Measurements from ENCODE around the gene TCAIM. TPM values are rescaled to one million over a fixed set of nuclear protein-coding genes. Genes with fewer than 3 reads are reported as not detected.
"Not testable (repeated sequence)": the region's sequence is repeated elsewhere in the genome, so short reads cannot be mapped to it uniquely, and the experiment has no call there.

Gene TCAIM
- total RNA-seq, 1 donor from 2014 or later, result 14.3 TPM

DNA sequence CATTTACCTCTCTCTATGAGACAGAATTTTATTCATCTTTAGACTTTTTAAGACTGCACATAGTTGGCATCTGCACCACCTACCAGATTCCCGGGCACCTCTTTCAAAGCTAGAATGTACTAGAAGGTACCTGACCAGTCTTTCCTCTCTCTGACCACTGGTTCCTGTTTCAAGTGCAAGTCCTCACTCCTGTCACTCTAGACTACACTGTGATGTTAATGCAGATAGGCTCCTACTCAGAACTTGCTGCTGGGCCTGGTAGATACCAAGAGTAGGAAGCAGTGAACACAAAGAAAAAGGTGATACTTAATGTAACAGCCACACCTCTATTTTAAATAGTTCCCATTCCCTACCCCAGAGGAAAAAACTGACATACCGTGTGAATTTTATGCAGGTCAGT is 8.1 kb upstream of the TCAIM start:
- H3K27ac Mint-ChIP-seq, result no peak overlapping the region
- no peaks in the 10 kb centered on the region for H3K9me3 Mint-ChIP-seq
- no peak for DNase-seq
- H3K27me3 Mint-ChIP-seq, result peaks cover 25% of the 10 kb centered on the region
- H3K36me3 Mint-ChIP-seq (ENCODE audit: low read depth), result no peaks in the 10 kb centered on the region
- H3K4me3 Mint-ChIP-seq, result no peak overlapping the region
- intact Hi-C loops (cut with micrococcal nuclease), result loop anchor here (10.0 kb wide), 1 partner anchor 1526 kb away; the partner anchor contains the start of genes ACKR2 and HIGD1A
- H3K4me1 Mint-ChIP-seq, result no peaks in the 10 kb centered on the region

DNA sequence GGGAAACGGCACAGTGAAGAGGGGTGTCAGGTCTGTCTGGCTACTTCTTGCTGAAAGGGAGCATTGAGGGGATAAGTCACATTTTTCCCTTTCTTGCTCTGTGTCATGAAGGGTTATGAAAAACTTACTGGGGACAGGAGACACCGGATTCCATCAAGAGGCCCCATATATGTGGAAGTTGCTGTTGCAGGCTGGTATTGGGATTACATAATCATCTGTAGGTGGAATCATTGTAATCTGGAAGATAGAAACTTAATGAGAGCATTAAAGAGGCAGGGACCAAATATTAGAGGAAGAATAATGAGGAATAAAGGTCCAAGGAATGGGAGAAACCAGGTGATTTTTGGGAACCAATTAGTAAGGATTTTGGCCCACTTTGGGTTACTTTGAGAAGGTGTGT is 4.2 kb upstream of the TCAIM start:
- no peaks in the 10 kb centered on the region for H3K36me3 Mint-ChIP-seq (ENCODE audit: low read depth)
- peaks cover 7% of the 10 kb centered on the region for H3K4me1 Mint-ChIP-seq
- intact Hi-C loops (cut with micrococcal nuclease), result loop anchor here (10.0 kb wide), 1 partner anchor 1530 kb away; the partner anchor contains the start of genes ACKR2 and HIGD1A
- H3K4me3 Mint-ChIP-seq, result no peak overlapping the region
- H3K27ac Mint-ChIP-seq, result no peak overlapping the region
- H3K27me3 Mint-ChIP-seq, result peaks cover 15% of the 10 kb centered on the region
- H3K9me3 Mint-ChIP-seq, result no peaks in the 10 kb centered on the region
- no peak for DNase-seq

DNA sequence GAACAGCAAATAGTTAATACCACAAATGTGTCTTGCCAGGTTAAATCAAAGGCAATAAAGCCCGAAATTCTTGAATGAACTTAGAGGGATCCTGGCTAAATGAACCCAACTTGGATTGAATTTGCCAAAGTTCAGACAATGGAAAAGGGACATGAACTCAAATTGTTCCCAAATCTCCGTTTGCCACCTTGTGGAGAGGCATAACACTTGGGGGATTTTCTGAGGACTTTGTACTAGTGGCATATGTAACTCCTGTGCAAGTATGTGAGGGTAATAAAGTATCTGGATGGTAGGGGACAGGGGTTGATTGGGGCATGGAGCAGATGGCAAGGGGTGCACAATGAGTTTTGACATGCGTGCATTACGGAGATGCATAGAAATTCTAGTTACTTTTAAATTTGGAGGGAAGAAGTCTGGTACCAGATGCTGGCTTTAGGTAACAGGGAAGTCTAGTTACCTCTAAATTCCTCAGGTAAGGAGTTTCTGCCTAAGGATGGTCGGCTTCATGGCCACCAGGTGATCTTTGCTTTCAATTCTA is 1.2 kb upstream of the TCAIM start:
- peak overlapping the region; percentile 100 for H3K4me3 Mint-ChIP-seq
- no peak for DNase-seq
- peaks cover 19% of the 10 kb centered on the region for H3K4me1 Mint-ChIP-seq
- no peaks in the 10 kb centered on the region for H3K9me3 Mint-ChIP-seq
- intact Hi-C loops (cut with micrococcal nuclease), result loop anchor here (5.0 to 10.0 kb wide), 4 partner anchors 290 to 1533 kb away; partner anchors contain the start of genes ACKR2, EXOSC7, HIGD1A and TMEM42
- peaks cover 11% of the 10 kb centered on the region for H3K27me3 Mint-ChIP-seq
- peak overlapping the region; percentile 98 for H3K27ac Mint-ChIP-seq
- peaks cover 6% of the 10 kb centered on the region for H3K36me3 Mint-ChIP-seq (ENCODE audit: low read depth)

DNA sequence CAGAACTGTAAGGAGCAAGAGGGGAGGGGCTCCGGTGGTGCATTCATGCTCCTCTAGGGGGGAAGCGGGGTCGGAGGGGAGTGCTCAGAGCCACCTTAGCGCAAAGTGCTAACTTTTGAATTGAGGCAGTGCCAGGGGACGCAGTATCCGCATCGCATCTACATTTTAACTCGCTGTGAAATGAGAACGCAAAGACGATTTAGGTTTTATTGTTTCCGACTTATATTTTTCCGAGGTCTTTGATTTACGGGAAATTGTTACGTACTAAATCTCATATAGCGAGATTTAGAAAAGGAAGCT is 212 bp downstream of the TCAIM start:
- Mint-ChIP-seq H3K36me3 (ENCODE audit: low read depth) (peaks cover 6% of the 10 kb centered on the region), H3K9me3 (no peaks in the 10 kb centered on the region), H3K4me3 (peak overlapping the region; percentile 100), H3K27ac (peak overlapping the region; percentile 98), H3K4me1 (peaks cover 19% of the 10 kb centered on the region), H3K27me3 (peaks cover 5% of the 10 kb centered on the region)
- intact Hi-C loops (cut with micrococcal nuclease), result loop anchor here (1.0 to 10.0 kb wide), 8 partner anchors 101 to 1534 kb away; partner anchors contain the start of genes ACKR2, EXOSC7, HIGD1A and KIAA1143
- no peak for DNase-seq

DNA sequence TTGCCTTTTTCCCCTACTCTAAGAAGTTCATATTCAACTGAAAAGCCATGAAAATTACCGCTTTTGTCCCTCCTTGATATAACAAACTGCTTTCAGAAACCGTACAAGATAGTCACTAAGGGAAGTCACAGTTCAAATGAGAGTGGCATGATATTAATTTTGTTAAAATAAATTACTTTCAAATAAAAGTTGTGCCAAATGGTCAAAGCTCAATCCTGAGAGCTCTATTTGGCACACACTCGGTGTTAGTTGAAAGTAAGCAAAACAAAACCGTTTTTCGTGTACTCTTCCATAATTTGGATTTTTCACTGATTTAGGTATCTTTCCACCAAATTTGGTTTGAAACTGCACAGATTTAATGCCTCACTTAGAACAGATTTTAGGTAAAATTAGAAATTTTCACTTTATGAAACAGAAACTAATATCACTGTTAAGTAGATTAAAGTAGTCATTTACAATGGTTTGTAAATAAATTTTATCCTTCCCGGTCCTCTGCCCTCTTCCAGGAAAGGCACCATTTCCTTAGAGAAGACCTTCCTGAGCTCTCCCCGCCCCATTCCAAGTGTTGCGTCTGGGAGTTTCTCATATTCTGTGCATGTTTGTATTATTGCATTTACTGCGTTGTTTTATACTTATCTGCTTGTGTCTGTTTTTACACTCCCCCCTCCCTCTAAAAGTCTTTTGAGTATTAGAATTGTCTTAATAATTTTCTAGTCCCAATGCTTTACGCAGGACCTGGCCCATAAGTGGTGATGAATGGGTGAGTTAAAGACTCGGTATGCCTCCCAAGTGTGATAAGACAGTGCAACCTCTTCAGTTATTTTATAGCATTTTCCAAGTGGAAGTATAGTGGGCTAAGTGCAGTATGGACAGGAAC is 853 bp downstream of the TCAIM start:
- peak overlapping the region; percentile 98 for H3K27ac Mint-ChIP-seq
- intact Hi-C loops (cut with micrococcal nuclease), result loop anchor here (5.0 to 10.0 kb wide), 4 partner anchors 288 to 1535 kb away; partner anchors contain the start of genes ACKR2, EXOSC7, HIGD1A and TMEM42
- H3K36me3 Mint-ChIP-seq (ENCODE audit: low read depth), result peaks cover 6% of the 10 kb centered on the region
- peak overlapping the region; percentile 100 for H3K4me3 Mint-ChIP-seq
- H3K9me3 Mint-ChIP-seq, result no peaks in the 10 kb centered on the region
- H3K4me1 Mint-ChIP-seq, result peaks cover 19% of the 10 kb centered on the region
- no peak for DNase-seq
- peaks cover 1% of the 10 kb centered on the region for H3K27me3 Mint-ChIP-seq

DNA sequence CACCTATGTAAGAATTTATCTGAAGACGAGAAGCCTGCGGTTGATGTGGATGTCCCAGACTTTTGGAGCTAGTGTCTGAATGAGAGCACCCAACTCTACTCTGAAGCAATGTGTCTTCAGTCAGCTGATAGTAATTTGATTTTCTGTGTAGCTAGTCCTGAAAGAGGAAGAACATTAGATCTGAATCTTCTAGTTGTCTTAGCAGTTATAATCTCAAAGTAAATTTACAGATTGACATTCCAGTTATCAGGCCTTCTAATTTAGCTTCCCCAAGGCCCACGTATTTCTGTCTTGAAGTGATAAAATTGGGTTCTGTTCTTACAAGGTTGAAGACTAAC is 1.5 kb downstream of the TCAIM start:
- DNase-seq, result no peak
- Mint-ChIP-seq H3K4me1 (peaks cover 19% of the 10 kb centered on the region), H3K27me3 (no peaks in the 10 kb centered on the region), H3K27ac (no peak overlapping the region), H3K9me3 (no peaks in the 10 kb centered on the region), H3K4me3 (peak overlapping the region; percentile 100), H3K36me3 (ENCODE audit: low read depth) (peaks cover 6% of the 10 kb centered on the region)
- intact Hi-C loops (cut with micrococcal nuclease), result no loop called here

DNA sequence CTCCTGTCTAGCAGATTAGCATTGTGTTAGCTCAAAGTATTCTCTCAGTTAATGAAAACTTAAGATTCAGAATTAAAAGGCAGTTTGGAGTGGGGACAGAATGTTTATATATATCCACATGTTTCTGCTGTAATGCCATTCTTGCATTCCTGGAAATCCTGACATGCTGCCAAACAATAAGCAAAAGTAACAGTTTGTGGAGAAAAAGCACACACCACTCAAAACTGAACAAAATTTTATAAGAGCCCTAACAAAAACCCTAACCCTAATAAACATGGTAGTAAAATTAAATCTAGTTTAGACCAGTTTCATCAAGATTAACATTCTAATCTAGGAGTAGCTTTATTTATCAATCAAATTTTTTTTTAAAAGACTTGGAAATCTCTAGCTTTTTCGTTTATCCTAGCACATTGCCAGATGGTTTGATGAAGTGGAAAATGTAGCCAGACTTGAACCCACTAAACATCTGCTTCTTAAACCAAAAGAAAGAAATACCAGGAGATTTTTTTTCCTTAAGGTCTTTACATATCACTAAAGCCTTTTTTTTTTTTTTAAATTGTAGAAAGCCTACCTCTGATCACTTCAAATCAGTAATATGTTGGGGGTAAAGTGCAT is 3.7 kb downstream of the TCAIM start:
- Mint-ChIP-seq H3K36me3 (ENCODE audit: low read depth) (peaks cover 6% of the 10 kb centered on the region), H3K4me1 (peaks cover 18% of the 10 kb centered on the region), H3K27ac (no peak overlapping the region), H3K9me3 (no peaks in the 10 kb centered on the region), H3K4me3 (no peak overlapping the region), H3K27me3 (no peaks in the 10 kb centered on the region)
- DNase-seq, result no peak
- intact Hi-C loops (cut with micrococcal nuclease), result no loop called here

DNA sequence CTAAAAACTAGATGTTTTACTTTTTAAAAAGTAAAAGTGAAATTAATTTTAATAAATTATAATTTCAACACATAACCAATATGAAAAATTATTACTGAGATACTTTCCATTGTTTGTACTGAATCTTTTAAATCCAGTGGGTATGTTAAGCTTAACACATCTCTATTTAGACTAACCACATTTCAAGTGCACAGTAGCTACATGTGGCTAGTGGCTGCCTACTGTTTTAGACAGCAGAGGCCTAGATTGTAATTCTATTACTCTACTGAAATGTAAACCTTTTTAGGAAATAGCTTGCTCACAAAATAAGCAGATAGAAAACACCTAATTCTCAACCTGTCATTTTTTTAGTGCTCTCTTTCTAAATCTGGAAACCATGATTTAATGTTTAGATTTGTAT is 4.9 kb downstream of the TCAIM start:
- intact Hi-C loops (cut with micrococcal nuclease), result no loop called here
- Mint-ChIP-seq H3K9me3 (no peaks in the 10 kb centered on the region), H3K4me3 (no peak overlapping the region), H3K36me3 (ENCODE audit: low read depth) (peaks cover 6% of the 10 kb centered on the region), H3K27ac (no peak overlapping the region), H3K4me1 (peaks cover 13% of the 10 kb centered on the region), H3K27me3 (no peaks in the 10 kb centered on the region)
- no peak for DNase-seq

DNA sequence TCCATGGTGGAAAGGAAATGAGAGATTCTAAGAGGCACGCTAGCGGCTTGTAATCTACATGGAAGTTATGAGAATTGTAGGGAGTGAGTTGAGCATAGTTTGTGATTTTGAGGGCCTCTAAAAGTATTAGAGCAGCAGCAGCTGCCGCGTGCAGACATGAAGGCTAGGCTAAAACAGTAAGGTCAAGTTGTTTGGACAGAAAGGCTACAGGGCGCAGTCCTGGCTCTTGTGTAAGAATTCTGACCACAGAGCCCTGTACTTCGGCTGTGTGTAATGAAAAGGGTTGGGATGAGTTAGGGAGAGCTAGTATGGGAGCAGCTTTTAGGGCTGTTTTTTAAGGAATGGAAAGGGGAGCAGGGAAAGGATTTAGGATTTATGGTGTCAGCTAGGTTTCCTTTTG is 8.0 kb downstream of the TCAIM start:
- H3K27ac Mint-ChIP-seq; H3K4me1 Mint-ChIP-seq; DNase-seq; H3K4me3 Mint-ChIP-seq; intact Hi-C loops (cut with micrococcal nuclease); H3K9me3 Mint-ChIP-seq; H3K27me3 Mint-ChIP-seq; H3K36me3 Mint-ChIP-seq (ENCODE audit: low read depth): not testable (repeated sequence)

DNA sequence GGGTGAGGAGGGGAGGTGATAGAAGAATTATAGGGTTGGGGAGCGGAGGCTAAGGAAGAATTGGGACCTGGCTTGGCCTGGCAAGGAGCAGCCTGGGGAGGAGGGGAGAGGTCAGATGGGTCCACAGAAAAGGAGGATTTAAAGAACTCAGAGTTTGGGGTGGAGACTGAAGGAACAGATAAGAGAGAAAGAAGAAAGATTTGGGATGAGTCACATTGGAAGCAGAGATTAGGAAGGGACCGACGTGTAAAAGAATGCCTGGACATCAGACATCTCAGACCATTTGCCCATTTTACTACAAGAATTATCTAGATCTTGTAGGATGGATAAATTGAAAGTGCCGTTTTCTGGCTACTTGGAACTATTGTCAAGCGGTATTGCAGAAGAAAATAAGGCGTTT is 10.4 kb downstream of the TCAIM start:
- no peak overlapping the region for H3K27ac Mint-ChIP-seq
- no peak overlapping the region for H3K4me3 Mint-ChIP-seq
- H3K27me3 Mint-ChIP-seq, result no peaks in the 10 kb centered on the region
- intact Hi-C loops (cut with micrococcal nuclease), result no loop called here
- no peaks in the 10 kb centered on the region for H3K9me3 Mint-ChIP-seq
- H3K4me1 Mint-ChIP-seq, result no peaks in the 10 kb centered on the region
- no peak for DNase-seq
- peaks cover 4% of the 10 kb centered on the region for H3K36me3 Mint-ChIP-seq (ENCODE audit: low read depth)

DNA sequence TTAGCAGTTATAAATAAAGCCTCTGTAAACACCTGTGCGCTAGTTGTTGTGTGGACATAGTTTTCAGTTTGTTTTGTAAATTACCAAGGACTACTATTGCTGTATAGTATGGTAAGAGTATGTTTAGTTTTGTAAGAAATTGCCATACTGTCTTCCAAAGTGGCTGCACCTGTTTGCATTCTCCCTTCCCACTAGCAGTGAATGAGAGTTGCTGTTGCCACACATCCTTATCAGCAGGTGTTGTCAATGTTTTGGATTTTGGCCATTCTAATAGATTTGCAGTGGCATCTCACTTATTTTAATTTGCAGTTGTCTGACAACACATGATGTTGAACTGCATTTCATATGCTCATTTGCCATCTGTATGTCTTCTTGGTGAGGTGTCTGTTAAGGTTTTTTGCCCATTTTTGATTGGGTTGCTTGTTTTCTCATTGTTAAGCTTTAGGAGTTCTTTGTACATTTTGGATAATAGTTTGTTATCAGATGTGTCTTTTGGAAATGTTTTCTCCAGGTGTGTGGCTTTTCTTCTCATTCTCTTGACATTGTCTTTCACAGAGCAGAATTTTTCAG is 14.9 kb downstream of the TCAIM start:
- Mint-ChIP-seq H3K27me3 (no peaks in the 10 kb centered on the region), H3K9me3 (no peaks in the 10 kb centered on the region), H3K36me3 (ENCODE audit: low read depth) (peaks cover 16% of the 10 kb centered on the region), H3K4me1 (no peaks in the 10 kb centered on the region), H3K27ac (no peak overlapping the region), H3K4me3 (no peak overlapping the region)
- DNase-seq, result no peak
- intact Hi-C loops (cut with micrococcal nuclease), result no loop called here

DNA sequence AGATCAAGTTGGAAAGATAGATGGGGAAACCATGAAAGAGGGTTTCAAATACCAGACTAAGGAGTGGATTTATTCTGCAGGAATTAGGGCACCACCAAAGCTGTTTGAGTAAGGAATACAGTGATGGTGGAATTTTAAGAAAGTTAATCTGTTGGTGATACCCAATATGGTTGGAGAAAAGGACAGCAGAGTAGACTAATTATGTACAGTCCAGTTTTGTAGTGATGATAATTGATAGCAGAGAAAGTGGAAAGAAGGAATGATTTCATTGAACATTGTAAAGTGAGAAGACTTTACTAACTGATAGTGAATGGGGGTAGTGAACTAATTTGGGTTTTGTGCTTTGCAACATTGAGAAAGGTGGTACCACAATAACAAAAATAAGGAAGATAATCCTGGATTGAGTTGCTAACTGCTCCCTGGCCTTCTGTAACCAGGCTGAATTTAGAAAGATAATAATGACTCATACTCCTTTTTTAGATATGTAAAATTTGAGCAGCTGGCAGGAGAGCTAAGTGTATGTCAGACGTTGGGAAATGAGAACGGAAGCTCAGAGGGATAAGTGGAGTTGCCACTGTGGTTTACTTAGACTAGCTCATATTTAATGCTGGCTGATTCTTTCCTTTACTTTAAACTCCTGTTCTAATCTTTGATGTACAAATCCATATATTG is 16.9 kb downstream of the TCAIM start:
- no peak for DNase-seq
- no peaks in the 10 kb centered on the region for H3K27me3 Mint-ChIP-seq
- intact Hi-C loops (cut with micrococcal nuclease), result no loop called here
- H3K9me3 Mint-ChIP-seq, result no peaks in the 10 kb centered on the region
- H3K27ac Mint-ChIP-seq, result no peak overlapping the region
- H3K4me1 Mint-ChIP-seq, result no peaks in the 10 kb centered on the region
- H3K36me3 Mint-ChIP-seq (ENCODE audit: low read depth), result peaks cover 20% of the 10 kb centered on the region
- H3K4me3 Mint-ChIP-seq, result no peak overlapping the region

DNA sequence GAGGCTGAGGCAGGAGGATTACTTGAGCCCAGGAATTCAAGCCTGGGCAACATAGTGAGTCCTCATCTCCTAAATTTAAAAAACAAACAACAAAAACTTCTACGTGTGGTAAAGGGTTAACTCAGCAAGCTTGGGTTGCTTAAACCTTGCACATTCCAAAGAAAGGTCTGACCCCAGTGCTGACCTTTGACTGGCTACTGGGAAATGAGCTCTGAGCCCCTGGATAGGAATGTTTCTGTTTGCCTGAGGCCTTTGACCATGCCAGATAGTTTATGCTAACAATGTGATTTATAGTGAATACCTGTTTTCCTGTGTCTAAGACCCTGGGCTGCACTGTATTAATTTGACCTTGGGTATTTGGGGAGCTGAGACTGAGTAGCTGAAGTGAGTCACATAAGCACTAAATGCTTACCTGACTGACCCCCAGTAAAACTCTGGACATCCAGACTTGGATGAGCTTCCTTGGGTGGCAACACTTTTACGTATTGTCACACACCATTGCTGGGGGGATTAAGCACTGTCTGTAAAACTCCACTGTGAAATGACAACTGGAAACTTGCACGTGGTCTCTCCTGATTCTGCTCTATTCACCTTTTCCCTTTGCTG is 20.7 kb downstream of the TCAIM start:
- Mint-ChIP-seq H3K4me1 (no peaks in the 10 kb centered on the region), H3K36me3 (ENCODE audit: low read depth) (peaks cover 18% of the 10 kb centered on the region), H3K27me3 (no peaks in the 10 kb centered on the region), H3K27ac (no peak overlapping the region), H3K4me3 (no peak overlapping the region), H3K9me3 (no peaks in the 10 kb centered on the region)
- intact Hi-C loops (cut with micrococcal nuclease), result no loop called here
- no peak for DNase-seq

Measured in activated CD4-positive, alpha-beta T cell treated with anti-CD3 and anti-CD28 coated beads, Interleukin-2, amount 10 ng/mL, durations not matched to agents 24 days and 14 days (primary cell).